Colonic mucosa (tissue), 4 donors: Measurements from ENCODE around the gene TRIO. TPM values are rescaled to one million over a fixed set of nuclear protein-coding genes. Genes with fewer than 3 reads are reported as not detected.

ENCODE experiments used
- DNase-seq: peaks from one replicate; pipeline ENCODE4 v3.0.0-alpha.2; 2020
- H3K27ac ChIP-seq: fragments of 200-600 bp; one replicate; pipeline ENCODE4 v1.8.0; 2021
- H3K27me3 ChIP-seq: fragments of 200-600 bp; one replicate; pipeline ENCODE4 v1.8.0; 2021
- H3K36me3 ChIP-seq: fragments of 200-600 bp; one replicate; pipeline ENCODE4 v1.8.0; 2021
- H3K4me1 ChIP-seq: fragments of 200-600 bp; one replicate; pipeline ENCODE4 v1.8.0; 2021; ENCODE audit warnings: mild to moderate bottlenecking
- H3K4me3 ChIP-seq: fragments of 200-600 bp; one replicate; pipeline ENCODE4 v1.8.0; 2021
- H3K9ac ChIP-seq, 2 donors: one replicate each; pipeline ENCODE4 v1.7.0; 2013; ENCODE audit warnings: control low read depth in 2 of 2, low read depth in 2 of 2, low read length in 2 of 2
- H3K9me3 ChIP-seq: fragments of 200-600 bp; one replicate; pipeline ENCODE4 v1.8.0; 2021
- intact Hi-C: fragments of 100-400 bp; cut with DNase I; formaldehyde crosslinking; loops from one replicate; pipeline ENCODE4 v1.14.1; 2022
- total RNA-seq, 2 donors: library from RNA; stranded (reverse); fragmentation: NEBNext Ultra II Directional in 1 of 2; extraction: Animal tissue kit (Norgen Biotek cat#: 25700) in 1 of 2; gene quantifications; one replicate each; pipeline ENCODE4 v1.2.1, GENCODE V29; 2021
- TF ChIP-seq, protein P1 (sequence below): fragments of 200-600 bp; IDR thresholded peaks from one replicate; pipeline ENCODE4 v1.8.0; 2022; ENCODE audit warnings: antibody characterized with exemption, mild to moderate bottlenecking
- donor health status: healthy.
- donor health status: DM: no; HTN: no; CAD: no.
- donor health status: DM: no; HTN: no; CAD: no.

The TRIO gene
- total RNA-seq, 2 donors from 2014 or later, result 134 to 138 TPM

DNA sequence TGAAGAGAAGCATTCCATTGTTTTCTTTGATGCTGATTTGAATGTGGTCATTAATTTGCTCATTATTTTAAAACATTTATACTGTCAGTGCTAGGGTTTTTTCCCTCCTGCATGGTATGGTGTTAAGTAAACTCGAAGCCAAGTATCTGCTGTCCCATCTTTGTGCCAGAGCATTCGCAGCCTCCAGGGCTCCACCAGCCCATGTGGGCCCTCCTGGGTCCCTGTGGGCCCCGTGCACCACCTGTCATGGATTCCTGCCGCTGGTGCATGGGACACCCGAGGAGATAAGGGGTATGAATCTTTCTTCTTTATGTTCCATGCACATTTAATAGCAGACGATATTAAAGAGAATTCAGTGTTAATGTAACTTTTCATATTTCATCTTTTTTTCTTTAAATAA is 95.1 kb downstream of the TRIO start:
- Histone ChIP-seq H3K4me3 (no peak overlapping the region), H3K36me3 (no peaks in the 10 kb centered on the region), H3K27ac (no peak overlapping the region), H3K9ac (no peak overlapping the region), H3K27me3 (no peaks in the 10 kb centered on the region), H3K9me3 (no peaks in the 10 kb centered on the region), H3K4me1 (no peaks in the 10 kb centered on the region)
- DNase-seq, result no peak
- intact Hi-C loops, result no loop called here
- TF ChIP-seq, protein P1, sequence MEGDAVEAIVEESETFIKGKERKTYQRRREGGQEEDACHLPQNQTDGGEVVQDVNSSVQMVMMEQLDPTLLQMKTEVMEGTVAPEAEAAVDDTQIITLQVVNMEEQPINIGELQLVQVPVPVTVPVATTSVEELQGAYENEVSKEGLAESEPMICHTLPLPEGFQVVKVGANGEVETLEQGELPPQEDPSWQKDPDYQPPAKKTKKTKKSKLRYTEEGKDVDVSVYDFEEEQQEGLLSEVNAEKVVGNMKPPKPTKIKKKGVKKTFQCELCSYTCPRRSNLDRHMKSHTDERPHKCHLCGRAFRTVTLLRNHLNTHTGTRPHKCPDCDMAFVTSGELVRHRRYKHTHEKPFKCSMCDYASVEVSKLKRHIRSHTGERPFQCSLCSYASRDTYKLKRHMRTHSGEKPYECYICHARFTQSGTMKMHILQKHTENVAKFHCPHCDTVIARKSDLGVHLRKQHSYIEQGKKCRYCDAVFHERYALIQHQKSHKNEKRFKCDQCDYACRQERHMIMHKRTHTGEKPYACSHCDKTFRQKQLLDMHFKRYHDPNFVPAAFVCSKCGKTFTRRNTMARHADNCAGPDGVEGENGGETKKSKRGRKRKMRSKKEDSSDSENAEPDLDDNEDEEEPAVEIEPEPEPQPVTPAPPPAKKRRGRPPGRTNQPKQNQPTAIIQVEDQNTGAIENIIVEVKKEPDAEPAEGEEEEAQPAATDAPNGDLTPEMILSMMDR, result no peak

DNA sequence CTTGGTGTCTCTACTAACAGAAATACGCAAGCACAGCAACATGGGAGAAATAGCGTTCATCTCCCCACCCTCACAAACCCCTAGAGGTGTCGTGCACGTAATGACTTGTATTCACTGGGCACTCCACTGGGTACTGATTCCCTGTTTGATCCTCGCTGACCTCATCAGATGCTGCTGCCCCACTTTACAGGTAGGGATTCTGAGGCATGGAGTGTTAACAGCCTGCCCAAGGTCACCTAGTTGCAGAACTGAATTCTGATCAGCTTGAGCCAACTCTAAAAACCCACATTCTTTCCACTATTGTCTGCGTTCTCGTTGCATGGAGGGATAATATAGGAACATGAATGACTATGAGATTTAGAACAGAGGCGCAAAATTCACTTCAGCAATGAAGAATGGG is 96.3 kb downstream of the TRIO start:
- TF ChIP-seq, protein P1, result no peak
- H3K27ac ChIP-seq, result no peak overlapping the region
- no peaks in the 10 kb centered on the region for H3K27me3 ChIP-seq
- intact Hi-C loops, result no loop called here
- H3K9ac ChIP-seq, result no peak overlapping the region
- H3K4me3 ChIP-seq, result no peak overlapping the region
- H3K4me1 ChIP-seq, result no peaks in the 10 kb centered on the region
- H3K36me3 ChIP-seq, result no peaks in the 10 kb centered on the region
- no peak for DNase-seq
- H3K9me3 ChIP-seq, result no peaks in the 10 kb centered on the region

DNA sequence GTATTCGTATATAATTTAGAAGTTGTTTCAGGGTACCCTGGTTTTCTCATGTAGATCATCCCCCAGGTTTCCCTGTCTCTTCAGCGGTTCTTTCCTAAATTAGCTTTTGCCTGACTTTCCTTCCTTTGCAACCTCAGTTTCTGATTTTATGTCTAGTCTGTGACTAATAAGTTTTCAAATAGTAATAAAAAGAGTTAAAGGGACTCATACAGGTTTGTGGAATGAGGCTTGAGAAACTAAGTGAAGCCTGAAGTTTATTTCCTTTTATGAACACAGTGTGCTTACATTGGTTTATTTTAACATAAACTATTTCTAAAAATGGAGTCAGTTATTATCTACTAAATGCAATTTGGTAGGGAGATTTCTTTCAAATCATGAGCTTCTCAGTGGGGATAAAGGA is 96.8 kb downstream of the TRIO start:
- H3K27ac ChIP-seq, result no peak overlapping the region
- DNase-seq, result no peak
- H3K27me3 ChIP-seq, result no peaks in the 10 kb centered on the region
- TF ChIP-seq, protein P1, result no peak
- H3K36me3 ChIP-seq, result no peaks in the 10 kb centered on the region
- H3K9me3 ChIP-seq, result no peaks in the 10 kb centered on the region
- no peaks in the 10 kb centered on the region for H3K4me1 ChIP-seq
- intact Hi-C loops, result no loop called here
- no peak overlapping the region for H3K9ac ChIP-seq
- H3K4me3 ChIP-seq, result no peak overlapping the region

DNA sequence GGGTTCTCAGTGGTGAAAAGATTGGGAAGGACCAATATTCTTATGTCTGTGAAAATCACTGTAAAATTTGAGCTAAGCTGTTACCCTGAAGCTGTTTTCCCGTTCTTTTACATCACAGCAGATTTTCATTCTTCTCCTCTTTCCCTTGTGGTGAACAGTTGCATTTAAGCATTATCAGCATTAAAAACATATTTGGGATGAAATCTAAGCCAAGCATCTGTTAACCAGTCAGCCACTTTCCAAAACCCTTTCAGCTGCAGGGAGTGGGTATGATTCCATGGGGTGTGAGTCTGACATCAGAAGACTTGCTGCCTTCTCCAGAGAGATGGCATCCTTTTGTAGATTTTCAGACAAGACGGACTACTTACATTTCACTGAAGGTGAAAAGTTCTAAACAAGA is 97.2 kb downstream of the TRIO start:
- intact Hi-C loops, result no loop called here
- H3K9ac ChIP-seq, result no peak overlapping the region
- no peaks in the 10 kb centered on the region for H3K36me3 ChIP-seq
- H3K4me1 ChIP-seq, result no peaks in the 10 kb centered on the region
- no peaks in the 10 kb centered on the region for H3K27me3 ChIP-seq
- TF ChIP-seq, protein P1, result no peak
- no peaks in the 10 kb centered on the region for H3K9me3 ChIP-seq
- DNase-seq, result no peak
- H3K4me3 ChIP-seq, result no peak overlapping the region
- no peak overlapping the region for H3K27ac ChIP-seq

DNA sequence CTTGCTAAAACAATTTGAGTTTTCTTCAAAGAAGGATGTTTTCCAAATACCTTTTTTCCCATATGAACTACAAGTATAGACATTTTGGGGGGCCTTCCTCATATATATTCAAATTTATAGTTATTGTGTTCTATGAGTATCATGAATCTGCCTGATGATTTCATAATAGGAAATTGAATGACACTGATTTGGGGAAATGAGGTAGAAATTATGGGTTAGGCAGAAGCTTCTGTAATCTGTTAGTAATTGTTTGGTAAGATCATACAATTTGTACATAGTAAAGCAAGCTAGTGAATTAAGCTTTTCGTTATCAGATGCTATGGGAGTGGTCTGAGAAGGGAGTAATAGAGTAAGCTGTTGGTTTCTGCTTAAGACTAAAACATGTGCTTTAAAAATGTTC is 98.0 kb downstream of the TRIO start:
- H3K27me3 ChIP-seq, result no peaks in the 10 kb centered on the region
- intact Hi-C loops, result no loop called here
- H3K9ac ChIP-seq, result no peak overlapping the region
- H3K9me3 ChIP-seq, result no peaks in the 10 kb centered on the region
- no peak overlapping the region for H3K4me3 ChIP-seq
- no peak overlapping the region for H3K27ac ChIP-seq
- no peaks in the 10 kb centered on the region for H3K36me3 ChIP-seq
- no peaks in the 10 kb centered on the region for H3K4me1 ChIP-seq
- TF ChIP-seq, protein P1, result no peak
- DNase-seq, result no peak

DNA sequence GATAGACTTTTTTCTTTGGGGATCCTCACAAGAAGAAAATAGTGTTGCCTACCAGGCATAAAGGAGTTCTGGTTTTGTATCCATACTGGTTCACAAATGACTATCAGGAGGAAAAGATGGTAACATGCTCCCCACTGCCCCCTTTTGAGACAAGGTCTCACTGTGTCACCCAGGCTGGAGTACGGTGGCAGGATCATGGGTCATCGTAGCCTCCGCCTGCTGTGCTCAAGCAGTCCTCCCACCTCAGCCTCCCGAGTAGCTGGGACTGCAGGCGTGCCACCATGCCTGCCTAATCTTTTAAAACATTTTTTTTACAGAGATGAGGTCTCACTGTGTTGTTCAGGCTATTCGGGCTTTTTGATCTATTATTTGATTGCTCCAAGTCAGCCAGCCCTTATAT is 99.3 kb downstream of the TRIO start:
- intact Hi-C loops, result no loop called here
- Histone ChIP-seq H3K36me3 (no peaks in the 10 kb centered on the region), H3K4me1 (no peaks in the 10 kb centered on the region), H3K27ac (no peak overlapping the region), H3K9me3 (no peaks in the 10 kb centered on the region), H3K9ac (no peak overlapping the region), H3K27me3 (no peaks in the 10 kb centered on the region), H3K4me3 (no peak overlapping the region)
- TF ChIP-seq, protein P1, result no peak
- DNase-seq, result no peak
